ENCODE results near the gene ITGAV. TPM values are rescaled to one million over a fixed set of nuclear protein-coding genes. Genes with fewer than 3 reads are reported as not detected.
A peak's percentile ranks its signal among the peaks of the same experiment; 100 is the strongest.

The ITGAV gene
- total RNA-seq, 1 donor from 2014 or later, result 72.8 TPM

DNA sequence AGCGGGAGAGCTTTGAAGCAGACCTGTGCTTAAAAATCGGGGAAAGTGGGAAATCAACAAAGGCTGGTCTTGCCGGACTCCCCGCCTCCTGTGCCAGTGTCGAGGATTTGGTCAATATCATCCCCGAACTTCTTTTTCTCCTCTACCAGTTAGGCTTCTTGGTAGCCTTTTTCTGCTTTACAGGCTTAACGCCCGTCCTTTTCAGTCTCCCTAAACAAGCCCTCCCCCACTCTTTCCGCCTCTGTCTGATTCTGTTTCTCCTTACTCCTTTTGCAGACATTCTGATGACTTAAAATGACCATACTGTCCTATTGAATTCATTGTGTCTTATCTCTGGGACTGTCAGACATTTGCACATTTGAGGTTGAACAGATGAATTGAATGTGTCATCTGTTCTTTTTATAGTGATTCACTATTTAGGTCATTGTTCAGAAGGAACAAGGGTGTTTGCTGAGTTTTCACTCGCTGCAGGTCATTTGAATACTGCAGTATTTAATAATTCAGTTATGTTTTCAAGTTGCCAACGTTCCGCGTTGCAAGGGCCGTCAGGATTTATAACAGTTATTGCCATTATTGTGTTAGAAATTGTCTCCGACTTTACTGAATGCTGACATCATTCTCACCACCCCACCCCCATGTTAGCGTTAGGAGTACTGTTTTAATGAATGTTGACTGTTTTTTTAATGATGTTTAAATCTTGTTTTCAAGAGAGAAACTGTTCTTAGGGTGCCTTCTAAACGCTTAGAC is 1.1 kb downstream of the ITGAV start:
- Histone ChIP-seq H3K27me3 (no peaks in the 10 kb centered on the region), H3K9me3 (ENCODE audit: low read depth) (no peaks in the 10 kb centered on the region), H3K4me1 (peaks cover 46% of the 10 kb centered on the region), H3K79me2 (ENCODE audit: low read depth) (peaks cover 54% of the 10 kb centered on the region), H3F3A (ENCODE audit: low read depth) (peaks cover 33% of the 10 kb centered on the region), H2AFZ (replicated peaks) (peak overlapping the region; percentile 90), H3K36me3 (no peaks in the 10 kb centered on the region), H3K4me3 (peak overlapping the region; percentile 90), H3K9ac (peak overlapping the region; percentile 51), H4K20me1 (ENCODE audit: low read depth) (peaks cover 6% of the 10 kb centered on the region), H3K4me2 (peak overlapping the region; percentile 93), H3K27ac (no peak overlapping the region)
- no peaks in the 10 kb centered on the region for H3K9me3 Mint-ChIP-seq
- peak overlapping the region; percentile 31 for H3K27ac Mint-ChIP-seq
- TF ChIP-seq EZH2phosphoT487 (IDR thresholded peaks at IDR 0.05) (no peak), EZH2 (IDR thresholded peaks at IDR 0.05) (no peak)
- TF ChIP-seq, protein P1, sequence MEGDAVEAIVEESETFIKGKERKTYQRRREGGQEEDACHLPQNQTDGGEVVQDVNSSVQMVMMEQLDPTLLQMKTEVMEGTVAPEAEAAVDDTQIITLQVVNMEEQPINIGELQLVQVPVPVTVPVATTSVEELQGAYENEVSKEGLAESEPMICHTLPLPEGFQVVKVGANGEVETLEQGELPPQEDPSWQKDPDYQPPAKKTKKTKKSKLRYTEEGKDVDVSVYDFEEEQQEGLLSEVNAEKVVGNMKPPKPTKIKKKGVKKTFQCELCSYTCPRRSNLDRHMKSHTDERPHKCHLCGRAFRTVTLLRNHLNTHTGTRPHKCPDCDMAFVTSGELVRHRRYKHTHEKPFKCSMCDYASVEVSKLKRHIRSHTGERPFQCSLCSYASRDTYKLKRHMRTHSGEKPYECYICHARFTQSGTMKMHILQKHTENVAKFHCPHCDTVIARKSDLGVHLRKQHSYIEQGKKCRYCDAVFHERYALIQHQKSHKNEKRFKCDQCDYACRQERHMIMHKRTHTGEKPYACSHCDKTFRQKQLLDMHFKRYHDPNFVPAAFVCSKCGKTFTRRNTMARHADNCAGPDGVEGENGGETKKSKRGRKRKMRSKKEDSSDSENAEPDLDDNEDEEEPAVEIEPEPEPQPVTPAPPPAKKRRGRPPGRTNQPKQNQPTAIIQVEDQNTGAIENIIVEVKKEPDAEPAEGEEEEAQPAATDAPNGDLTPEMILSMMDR (IDR thresholded peaks at IDR 0.05), result no peak
- peaks cover 3% of the 10 kb centered on the region for H3K36me3 Mint-ChIP-seq
- peaks cover 33% of the 10 kb centered on the region for H3K4me1 Mint-ChIP-seq
- H3K27me3 Mint-ChIP-seq (ENCODE audit: insufficient read depth, low read depth), result peaks cover 6% of the 10 kb centered on the region
- peak overlapping the region; percentile 91 for H3K4me3 Mint-ChIP-seq
- peak; percentile 54 for DNase-seq (ENCODE audit: low spot score)

DNA sequence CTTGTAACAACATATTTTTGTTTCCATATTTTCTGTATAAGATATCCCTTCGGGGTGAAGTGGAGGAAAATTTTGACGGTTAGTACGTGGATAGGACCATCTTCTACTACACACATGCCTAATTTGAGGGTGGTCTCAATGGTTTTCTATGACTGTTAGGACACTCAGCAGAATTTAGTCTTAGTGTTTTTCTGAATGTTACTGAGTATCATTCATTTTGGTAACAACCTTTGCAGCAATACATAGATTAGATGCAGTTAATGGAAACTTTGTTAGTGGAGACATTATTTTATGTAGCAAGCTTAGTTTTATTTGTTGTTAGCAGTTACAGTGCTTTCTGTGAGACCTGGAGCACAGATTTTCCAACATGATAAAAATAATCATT is 1.6 kb downstream of the ITGAV start:
- TF ChIP-seq, protein P1 (IDR thresholded peaks at IDR 0.05), result no peak
- TF ChIP-seq EZH2 (IDR thresholded peaks at IDR 0.05) (no peak), EZH2phosphoT487 (IDR thresholded peaks at IDR 0.05) (no peak)
- Mint-ChIP-seq H3K27me3 (ENCODE audit: insufficient read depth, low read depth) (peaks cover 4% of the 10 kb centered on the region), H3K4me1 (peaks cover 29% of the 10 kb centered on the region), H3K4me3 (peak overlapping the region; percentile 91), H3K9me3 (no peaks in the 10 kb centered on the region), H3K36me3 (peaks cover 3% of the 10 kb centered on the region), H3K27ac (no peak overlapping the region)
- Histone ChIP-seq H3K9me3 (ENCODE audit: low read depth) (no peaks in the 10 kb centered on the region), H3K9ac (peak overlapping the region; percentile 2), H3K4me1 (peaks cover 49% of the 10 kb centered on the region), H3K4me2 (peak overlapping the region; percentile 93), H3F3A (ENCODE audit: low read depth) (peaks cover 39% of the 10 kb centered on the region), H3K36me3 (no peaks in the 10 kb centered on the region), H3K27ac (no peak overlapping the region), H4K20me1 (ENCODE audit: low read depth) (peaks cover 6% of the 10 kb centered on the region), H2AFZ (replicated peaks) (peak overlapping the region; percentile 43), H3K79me2 (ENCODE audit: low read depth) (peaks cover 60% of the 10 kb centered on the region), H3K27me3 (no peaks in the 10 kb centered on the region), H3K4me3 (peak overlapping the region; percentile 90)
- no peak for DNase-seq (ENCODE audit: low spot score)

DNA sequence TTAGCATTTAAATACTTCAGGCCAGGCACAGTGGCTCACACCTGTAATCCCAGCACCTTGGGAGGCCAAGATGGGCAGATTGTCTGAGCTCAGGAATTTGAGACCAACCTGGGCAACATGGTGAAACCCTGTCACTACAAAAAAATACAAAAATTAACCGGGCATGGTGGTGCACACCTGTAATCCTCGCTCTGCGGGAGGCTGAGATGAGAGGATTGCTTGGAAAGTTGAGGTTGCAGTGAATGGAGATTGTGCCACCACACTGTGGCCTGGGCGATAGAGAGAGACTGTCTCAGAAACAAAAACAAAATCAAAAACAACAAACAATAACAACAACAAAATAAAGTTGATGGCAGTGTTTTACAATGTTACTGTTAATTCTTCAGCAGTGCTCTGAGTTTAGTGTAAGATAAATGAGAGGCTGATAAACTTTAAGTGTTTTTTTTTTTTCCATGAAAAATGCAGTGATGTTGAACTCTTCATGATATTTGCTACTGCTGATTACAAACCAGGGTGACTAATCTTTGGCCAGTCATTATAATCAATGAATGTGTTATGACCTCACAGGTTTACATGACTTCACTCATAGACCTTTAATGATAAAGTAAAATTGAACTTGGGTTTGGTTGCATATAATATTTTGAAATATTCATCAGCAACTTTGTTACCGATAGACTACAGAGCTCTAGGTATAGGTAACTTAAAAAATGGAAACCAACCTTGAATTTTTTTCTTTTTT is 2.5 kb downstream of the ITGAV start:
- H3K27me3 ChIP-seq, result no peaks in the 10 kb centered on the region

More for the DNA sequence above, 2.5 kb downstream of the ITGAV start:
- no peaks in the 10 kb centered on the region for H3K36me3 ChIP-seq
- no peaks in the 10 kb centered on the region for H3K9me3 Mint-ChIP-seq
- H3K27ac Mint-ChIP-seq, result no peak overlapping the region
- H3K27me3 Mint-ChIP-seq (ENCODE audit: insufficient read depth, low read depth), result peaks cover 4% of the 10 kb centered on the region
- H3K27ac ChIP-seq, result no peak overlapping the region
- H3K79me2 ChIP-seq (ENCODE audit: low read depth), result peaks cover 66% of the 10 kb centered on the region
- H3K4me1 Mint-ChIP-seq, result peaks cover 37% of the 10 kb centered on the region
- DNase-seq (ENCODE audit: low spot score), result no peak
- H3K9ac ChIP-seq, result no peak overlapping the region
- H3F3A ChIP-seq (ENCODE audit: low read depth), result peaks cover 47% of the 10 kb centered on the region
- H3K4me2 ChIP-seq, result peak overlapping the region; percentile 93
- peak overlapping the region; percentile 91 for H3K4me3 Mint-ChIP-seq
- H4K20me1 ChIP-seq (ENCODE audit: low read depth), result peaks cover 6% of the 10 kb centered on the region
- TF ChIP-seq EZH2 (IDR thresholded peaks at IDR 0.05), result no peak
- peak overlapping the region; percentile 90 for H3K4me3 ChIP-seq
- no peak overlapping the region for H2AFZ ChIP-seq (replicated peaks)
- no peaks in the 10 kb centered on the region for H3K9me3 ChIP-seq (ENCODE audit: low read depth)
- H3K4me1 ChIP-seq, result peaks cover 57% of the 10 kb centered on the region
- H3K36me3 Mint-ChIP-seq, result peaks cover 3% of the 10 kb centered on the region
